DND-41 (cell line): Measurements from ENCODE around the gene TMED5.

Experiments
- EZH2 ChIP-seq: IDR thresholded peaks from 3 replicates; pipeline ENCODE4 v1.6.1; 2012; ENCODE audit warnings: borderline replicate concordance, low read depth, mild to moderate bottlenecking, moderate library complexity, low read length, inconsistent platforms; ENCODE audit not compliant: severe bottlenecking
- TF ChIP-seq, protein P1 (sequence below): IDR thresholded peaks from 2 replicates; pipeline ENCODE4 v1.5.1; 2012; ENCODE audit warnings: borderline replicate concordance, low read length, moderate library complexity, mild to moderate bottlenecking; ENCODE audit not compliant: poor library complexity, severe bottlenecking; ENCODE audit errors: extremely low read depth

DNA sequence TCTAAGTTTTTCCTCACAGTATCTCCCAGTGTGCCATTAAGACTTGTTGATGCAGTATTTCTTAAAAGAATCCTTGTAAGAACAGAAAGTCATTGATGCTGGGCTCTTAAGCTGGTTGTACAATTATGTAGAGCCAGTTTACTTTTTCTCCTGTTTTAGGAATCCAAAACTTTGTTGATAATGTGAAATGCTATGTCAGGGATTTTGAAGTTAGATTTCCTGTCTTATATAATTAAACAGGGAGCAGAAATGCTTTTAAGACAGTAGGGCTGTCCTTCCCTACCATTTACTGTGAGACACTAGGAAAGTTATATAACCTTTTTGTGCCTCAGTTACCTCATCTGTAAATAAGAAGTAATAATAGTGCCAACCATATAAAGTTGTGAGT is 26.3 kb upstream of the TMED5 start:
- TF ChIP-seq, protein P1, sequence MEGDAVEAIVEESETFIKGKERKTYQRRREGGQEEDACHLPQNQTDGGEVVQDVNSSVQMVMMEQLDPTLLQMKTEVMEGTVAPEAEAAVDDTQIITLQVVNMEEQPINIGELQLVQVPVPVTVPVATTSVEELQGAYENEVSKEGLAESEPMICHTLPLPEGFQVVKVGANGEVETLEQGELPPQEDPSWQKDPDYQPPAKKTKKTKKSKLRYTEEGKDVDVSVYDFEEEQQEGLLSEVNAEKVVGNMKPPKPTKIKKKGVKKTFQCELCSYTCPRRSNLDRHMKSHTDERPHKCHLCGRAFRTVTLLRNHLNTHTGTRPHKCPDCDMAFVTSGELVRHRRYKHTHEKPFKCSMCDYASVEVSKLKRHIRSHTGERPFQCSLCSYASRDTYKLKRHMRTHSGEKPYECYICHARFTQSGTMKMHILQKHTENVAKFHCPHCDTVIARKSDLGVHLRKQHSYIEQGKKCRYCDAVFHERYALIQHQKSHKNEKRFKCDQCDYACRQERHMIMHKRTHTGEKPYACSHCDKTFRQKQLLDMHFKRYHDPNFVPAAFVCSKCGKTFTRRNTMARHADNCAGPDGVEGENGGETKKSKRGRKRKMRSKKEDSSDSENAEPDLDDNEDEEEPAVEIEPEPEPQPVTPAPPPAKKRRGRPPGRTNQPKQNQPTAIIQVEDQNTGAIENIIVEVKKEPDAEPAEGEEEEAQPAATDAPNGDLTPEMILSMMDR, result no peak
- no peak for TF ChIP-seq EZH2
